ENCODE data around the gene NPW. TPM values are rescaled to one million over a fixed set of nuclear protein-coding genes. Genes with fewer than 3 reads are reported as not detected.

NPW gene
- polyA plus RNA-seq, 4 donors = 0.48 to 9.0 (median 0.81) TPM; not detected in 1

DNA sequence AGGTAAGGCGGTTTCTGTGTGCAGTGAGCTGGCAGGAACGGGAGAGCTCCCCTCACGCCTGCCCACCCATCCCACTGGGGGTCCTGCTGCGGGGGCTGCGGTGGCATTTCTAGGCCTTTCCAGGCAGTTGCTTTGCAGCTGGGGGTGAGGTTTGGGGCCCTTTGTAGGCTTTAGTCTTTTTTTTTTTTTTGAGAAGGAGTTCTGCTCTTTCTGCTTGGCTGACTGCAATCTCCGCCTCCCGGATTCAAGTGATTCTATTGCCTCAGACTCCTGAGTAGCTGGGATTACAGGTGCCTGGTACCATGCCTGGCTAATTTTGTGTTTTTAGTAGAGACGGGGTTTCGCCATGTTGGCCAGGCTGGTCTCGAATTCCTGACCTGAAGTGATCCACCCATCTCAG is 39.3 kb downstream of the NPW start:
- FAIRE-seq = no peak
- Histone ChIP-seq H3K27me3 (ENCODE audit: control insufficient read depth in 3 of 3, insufficient read depth in 3 of 3, low read length in 3 of 3) (no peaks in the 10 kb centered on the region), H3K4me3 (ENCODE audit: low read depth in 1 of 3, low read length in 3 of 3) (no peak overlapping the region), H3K9me3 (ENCODE audit: control insufficient read depth in 2 of 2, insufficient read depth in 1 of 2, low read depth in 1 of 2, low read length in 1 of 2) (no peaks in the 10 kb centered on the region), H3K4me1 (ENCODE audit: control insufficient read depth in 3 of 3, insufficient read depth in 2 of 3, low read depth in 1 of 3, low read length in 2 of 3) (no peaks in the 10 kb centered on the region), H3K36me3 (ENCODE audit: control insufficient read depth in 3 of 3, insufficient read depth in 2 of 3, low read depth in 1 of 3, low read length in 3 of 3) (peaks cover 3 to 91% (median 12%) of the 10 kb centered on the region in 3 donors), H3K27ac (ENCODE audit: low read depth in 1 of 3, low read length in 2 of 3) (no peak overlapping the region)
- no peak for DNase-seq
- WGBS, 3 donors = 95 to 98% (median 97%) methylated on average over 10 of the region's 10 CpGs

DNA sequence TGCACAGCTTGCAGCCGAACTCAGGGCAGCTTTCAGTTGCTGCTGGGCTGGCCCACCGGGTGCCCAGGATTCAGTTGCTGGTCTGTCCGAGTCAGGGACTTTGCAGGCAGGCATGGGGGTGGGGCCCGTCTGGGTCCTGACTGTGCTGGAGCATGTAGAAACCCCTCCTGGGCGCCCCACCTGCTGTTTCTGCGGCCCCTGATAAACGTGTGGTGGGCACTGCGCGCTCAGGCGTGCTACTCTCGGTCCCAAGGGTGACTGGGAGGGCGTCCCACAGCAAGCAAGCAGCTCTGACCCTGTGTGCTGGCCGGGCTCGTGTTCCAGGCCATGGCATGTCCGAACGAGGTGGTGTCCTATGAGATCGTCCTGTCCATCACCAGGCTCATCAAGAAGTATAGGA is 40.8 kb downstream of the NPW start:
- FAIRE-seq (no peak), DNase-seq (no peak)
- no peak overlapping the region for H3K4me3 ChIP-seq (ENCODE audit: low read depth in 1 of 3, low read length in 3 of 3)
- no peak overlapping the region for H3K27ac ChIP-seq (ENCODE audit: low read depth in 1 of 3, low read length in 2 of 3)
- H3K9me3 ChIP-seq (ENCODE audit: control insufficient read depth in 2 of 2, insufficient read depth in 1 of 2, low read depth in 1 of 2, low read length in 1 of 2) = no peaks in the 10 kb centered on the region
- H3K36me3 ChIP-seq (ENCODE audit: control insufficient read depth in 3 of 3, insufficient read depth in 2 of 3, low read depth in 1 of 3, low read length in 3 of 3) = peaks cover 5 to 87% (median 9%) of the 10 kb centered on the region in 3 donors
- H3K27me3 ChIP-seq (ENCODE audit: control insufficient read depth in 3 of 3, insufficient read depth in 3 of 3, low read length in 3 of 3) = no peaks in the 10 kb centered on the region
- H3K4me1 ChIP-seq (ENCODE audit: control insufficient read depth in 3 of 3, insufficient read depth in 2 of 3, low read depth in 1 of 3, low read length in 2 of 3) = no peaks in the 10 kb centered on the region
- WGBS, 3 donors = 86 to 92% (median 88%) methylated on average over 17 of the region's 17 CpGs

GRCh38 chr16:2061023-2061422 is 41.4 kb downstream of the NPW start:
- DNase-seq (no peak), FAIRE-seq (no peak)
- H3K27me3 ChIP-seq (ENCODE audit: control insufficient read depth in 3 of 3, insufficient read depth in 3 of 3, low read length in 3 of 3) = no peaks in the 10 kb centered on the region
- H3K4me1 ChIP-seq (ENCODE audit: control insufficient read depth in 3 of 3, insufficient read depth in 2 of 3, low read depth in 1 of 3, low read length in 2 of 3) = no peaks in the 10 kb centered on the region
- H3K9me3 ChIP-seq (ENCODE audit: control insufficient read depth in 2 of 2, insufficient read depth in 1 of 2, low read depth in 1 of 2, low read length in 1 of 2) = no peaks in the 10 kb centered on the region
- no peak overlapping the region for H3K27ac ChIP-seq (ENCODE audit: low read depth in 1 of 3, low read length in 2 of 3)
- H3K4me3 ChIP-seq (ENCODE audit: low read depth in 1 of 3, low read length in 3 of 3) = no peak overlapping the region
- H3K36me3 ChIP-seq (ENCODE audit: control insufficient read depth in 3 of 3, insufficient read depth in 2 of 3, low read depth in 1 of 3, low read length in 3 of 3) = peaks cover 9 to 91% (median 13%) of the 10 kb centered on the region in 3 donors
- WGBS, 3 donors = 96% methylated on average over 18 of the region's 18 CpGs

GRCh38 chr16:2061526-2061925 is 41.9 kb downstream of the NPW start:
- WGBS, 3 donors = 93% methylated on average over 12 to 13 of the region's 13 CpGs
- H3K27me3 ChIP-seq (ENCODE audit: control insufficient read depth in 3 of 3, insufficient read depth in 3 of 3, low read length in 3 of 3) = no peaks in the 10 kb centered on the region
- H3K4me3 ChIP-seq (ENCODE audit: low read depth in 1 of 3, low read length in 3 of 3) = no peak overlapping the region
- H3K27ac ChIP-seq (ENCODE audit: low read depth in 1 of 3, low read length in 2 of 3) = no peak overlapping the region
- no peaks in the 10 kb centered on the region for H3K4me1 ChIP-seq (ENCODE audit: control insufficient read depth in 3 of 3, insufficient read depth in 2 of 3, low read depth in 1 of 3, low read length in 2 of 3)
- FAIRE-seq (no peak), DNase-seq (no peak)
- peaks cover 12 to 91% (median 13%) of the 10 kb centered on the region in 3 donors for H3K36me3 ChIP-seq (ENCODE audit: control insufficient read depth in 3 of 3, insufficient read depth in 2 of 3, low read depth in 1 of 3, low read length in 3 of 3)
- H3K9me3 ChIP-seq (ENCODE audit: control insufficient read depth in 2 of 2, insufficient read depth in 1 of 2, low read depth in 1 of 2, low read length in 1 of 2) = no peaks in the 10 kb centered on the region

- Histone ChIP-seq H3K9me3 (ENCODE audit: control insufficient read depth in 2 of 2, insufficient read depth in 1 of 2, low read depth in 1 of 2, low read length in 1 of 2) (no peaks in the 10 kb centered on the region), H3K27me3 (ENCODE audit: control insufficient read depth in 3 of 3, insufficient read depth in 3 of 3, low read length in 3 of 3) (no peaks in the 10 kb centered on the region), H3K4me1 (ENCODE audit: control insufficient read depth in 3 of 3, insufficient read depth in 2 of 3, low read depth in 1 of 3, low read length in 2 of 3) (no peaks in the 10 kb centered on the region), H3K36me3 (ENCODE audit: control insufficient read depth in 3 of 3, insufficient read depth in 2 of 3, low read depth in 1 of 3, low read length in 3 of 3) (peaks cover 13 to 91% (median 13%) of the 10 kb centered on the region in 3 donors), H3K27ac (ENCODE audit: low read depth in 1 of 3, low read length in 2 of 3) (no peak overlapping the region), H3K4me3 (ENCODE audit: low read depth in 1 of 3, low read length in 3 of 3) (no peak overlapping the region)
- no peak for FAIRE-seq
- 95 to 97% (median 95%) methylated on average over 21 to 28 of the region's 28 CpGs for WGBS, 3 donors
- no peak for DNase-seq
Observed at GRCh38 chr16:2062801-2063200, 43.2 kb downstream of the NPW start.

GRCh38 chr16:2063861-2064260 is 44.3 kb downstream of the NPW start:
- WGBS, 3 donors = 92 to 95% (median 93%) methylated on average over 25 of the region's 25 CpGs
- Histone ChIP-seq H3K36me3 (ENCODE audit: control insufficient read depth in 3 of 3, insufficient read depth in 2 of 3, low read depth in 1 of 3, low read length in 3 of 3) (peaks cover 9 to 89% (median 10%) of the 10 kb centered on the region in 3 donors), H3K4me3 (ENCODE audit: low read depth in 1 of 3, low read length in 3 of 3) (no peak overlapping the region), H3K4me1 (ENCODE audit: control insufficient read depth in 3 of 3, insufficient read depth in 2 of 3, low read depth in 1 of 3, low read length in 2 of 3) (no peaks in the 10 kb centered on the region), H3K9me3 (ENCODE audit: control insufficient read depth in 2 of 2, insufficient read depth in 1 of 2, low read depth in 1 of 2, low read length in 1 of 2) (no peaks in the 10 kb centered on the region), H3K27ac (ENCODE audit: low read depth in 1 of 3, low read length in 2 of 3) (no peak overlapping the region), H3K27me3 (ENCODE audit: control insufficient read depth in 3 of 3, insufficient read depth in 3 of 3, low read length in 3 of 3) (no peaks in the 10 kb centered on the region)
- DNase-seq = no peak
- no peak for FAIRE-seq

DNA sequence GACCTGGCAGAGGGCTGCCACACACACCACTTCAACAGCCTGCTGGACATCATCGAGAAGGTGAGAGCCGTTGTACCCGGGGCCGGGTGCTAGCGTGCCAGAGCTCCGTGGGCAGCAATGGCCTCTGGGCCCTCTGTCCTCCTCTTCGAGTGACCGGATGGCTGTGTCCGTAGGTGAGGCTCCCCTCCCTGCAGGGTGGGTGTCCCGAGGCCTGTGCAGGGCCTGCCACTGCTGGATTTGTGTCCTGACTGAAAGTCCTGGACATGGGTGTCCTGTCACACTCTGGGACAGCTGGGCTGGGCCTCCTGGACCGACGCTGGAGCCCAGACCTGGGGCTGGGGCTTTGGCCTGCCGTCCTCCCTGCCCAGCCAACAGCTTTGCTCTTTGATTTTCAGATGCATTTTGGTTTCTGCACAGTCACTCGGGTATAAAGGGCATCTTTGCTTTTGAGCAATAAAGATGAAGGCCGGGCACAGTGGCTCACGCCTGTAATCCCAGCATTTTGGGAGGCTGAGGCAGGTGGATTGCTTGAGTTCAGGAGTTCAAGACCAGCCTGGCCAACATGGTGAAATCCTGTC is 44.9 kb downstream of the NPW start:
- H3K36me3 ChIP-seq (ENCODE audit: control insufficient read depth in 3 of 3, insufficient read depth in 2 of 3, low read depth in 1 of 3, low read length in 3 of 3) = peaks cover 9 to 90% (median 9%) of the 10 kb centered on the region in 3 donors
- H3K4me1 ChIP-seq (ENCODE audit: control insufficient read depth in 3 of 3, insufficient read depth in 2 of 3, low read depth in 1 of 3, low read length in 2 of 3) = no peaks in the 10 kb centered on the region
- H3K27me3 ChIP-seq (ENCODE audit: control insufficient read depth in 3 of 3, insufficient read depth in 3 of 3, low read length in 3 of 3) = no peaks in the 10 kb centered on the region
- no peak overlapping the region for H3K4me3 ChIP-seq (ENCODE audit: low read depth in 1 of 3, low read length in 3 of 3)
- FAIRE-seq (no peak), DNase-seq (no peak)
- H3K9me3 ChIP-seq (ENCODE audit: control insufficient read depth in 2 of 2, insufficient read depth in 1 of 2, low read depth in 1 of 2, low read length in 1 of 2) = no peaks in the 10 kb centered on the region
- WGBS, 3 donors = 86 to 91% (median 90%) methylated on average over 16 of the region's 16 CpGs
- H3K27ac ChIP-seq (ENCODE audit: low read depth in 1 of 3, low read length in 2 of 3) = no peak overlapping the region

DNA sequence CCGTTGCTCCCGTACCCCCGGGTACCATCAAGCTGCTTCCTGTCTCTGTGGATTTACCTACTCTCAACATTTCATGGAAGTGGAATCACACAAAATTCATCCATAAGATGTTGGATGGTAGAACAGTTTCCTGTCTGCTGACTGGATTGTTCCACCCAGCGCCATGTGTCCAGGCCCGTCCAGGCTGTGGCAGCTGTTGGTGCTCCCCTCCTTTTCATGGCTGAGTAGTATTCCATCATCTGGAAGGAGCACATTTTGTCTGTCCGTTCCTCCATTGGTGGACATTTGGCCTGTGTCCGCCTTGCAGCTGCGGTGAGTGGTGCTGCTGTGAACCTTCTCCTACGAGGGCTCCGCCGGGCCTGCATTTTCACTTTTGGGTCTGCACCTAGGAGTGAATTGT is 46.6 kb downstream of the NPW start:
- Histone ChIP-seq H3K27me3 (ENCODE audit: control insufficient read depth in 3 of 3, insufficient read depth in 3 of 3, low read length in 3 of 3) (no peaks in the 10 kb centered on the region), H3K27ac (ENCODE audit: low read depth in 1 of 3, low read length in 2 of 3) (no peak overlapping the region), H3K9me3 (ENCODE audit: control insufficient read depth in 2 of 2, insufficient read depth in 1 of 2, low read depth in 1 of 2, low read length in 1 of 2) (no peaks in the 10 kb centered on the region), H3K4me1 (ENCODE audit: control insufficient read depth in 3 of 3, insufficient read depth in 2 of 3, low read depth in 1 of 3, low read length in 2 of 3) (no peaks in the 10 kb centered on the region), H3K4me3 (ENCODE audit: low read depth in 1 of 3, low read length in 3 of 3) (no peak overlapping the region), H3K36me3 (ENCODE audit: control insufficient read depth in 3 of 3, insufficient read depth in 2 of 3, low read depth in 1 of 3, low read length in 3 of 3) (peaks cover 9 to 88% (median 11%) of the 10 kb centered on the region in 3 donors)
- WGBS, 3 donors = 96 to 98% (median 97%) methylated on average over 11 of the region's 11 CpGs
- DNase-seq = no peak
- no peak for FAIRE-seq
